Testis (tissue), 2 donors: ENCODE data around the gene JPH2.

Experiments
- CTCF ChIP-seq, 3 experiments: fragments of 450-650 bp in 2 of 3; fragments of 200-600 bp in 1 of 3; sonication (generic) in 1 of 3; IDR thresholded peaks; one replicate each; pipeline ENCODE4 v1.5.1; 2016 to 2019; ENCODE audit warnings: antibody characterized with exemption in 3 of 3, mild to moderate bottlenecking in 2 of 3, moderate library complexity in 1 of 3
- POLR2A ChIP-seq: fragments of 450-650 bp; IDR thresholded peaks from one replicate; pipeline ENCODE4 v1.6.1; 2017; ENCODE audit warnings: antibody characterized with exemption, mild to moderate bottlenecking, moderate library complexity

GRCh38 chr20:44115762-44116644 is 71.0 kb downstream of the JPH2 start:
- TF ChIP-seq CTCF (IDR thresholded peaks at IDR 0.05) = no peak
- no peak for TF ChIP-seq POLR2A
